Stimulated activated CD8-positive, alpha-beta memory T cell treated with anti-CD3 and anti-CD28 coated beads, Interleukin-12 subunit alpha, Interleukin-12 subunit beta, amount 100 ng/mL, for 24 hours (primary cell): ENCODE results near the gene MAP3K4.
"Not testable (repeated sequence)": the region's sequence is repeated elsewhere in the genome, so short reads cannot be mapped to it uniquely, and the experiment has no call there.

ENCODE experiments used
- DNase-seq: peaks from one replicate; pipeline ENCODE4 v3.0.0-alpha.2; 2020; ENCODE audit errors: extremely low read depth

MAP3K4 gene

GRCh38 chr6:161082215-161082614 is 90.6 kb downstream of the MAP3K4 start:
- DNase-seq, result no peak

- no peak for DNase-seq
Observed at GRCh38 chr6:161085246-161085645, 93.7 kb downstream of the MAP3K4 start.

- DNase-seq, result no peak
Observed at GRCh38 chr6:161088676-161089328, 97.2 kb downstream of the MAP3K4 start.

- DNase-seq, result no peak
Observed at GRCh38 chr6:161091151-161091550, 99.6 kb downstream of the MAP3K4 start.

GRCh38 chr6:161091972-161092701 is 100.6 kb downstream of the MAP3K4 start:
- DNase-seq, result no peak

- no peak for DNase-seq
Observed at GRCh38 chr6:161094955-161095354, 103.4 kb downstream of the MAP3K4 start.

GRCh38 chr6:161095916-161096315 is 104.3 kb downstream of the MAP3K4 start:
- DNase-seq, result no peak

GRCh38 chr6:161100072-161100471 is 108.5 kb downstream of the MAP3K4 start:
- no peak for DNase-seq

- no peak for DNase-seq
Observed at GRCh38 chr6:161101517-161101916, 109.9 kb downstream of the MAP3K4 start.

GRCh38 chr6:161103475-161103874 is 111.9 kb downstream of the MAP3K4 start:
- DNase-seq, result no peak

GRCh38 chr6:161104966-161105365 is 113.4 kb downstream of the MAP3K4 start:
- no peak for DNase-seq

- DNase-seq, result no peak
Observed at GRCh38 chr6:161105408-161105807, 113.8 kb downstream of the MAP3K4 start.

- no peak for DNase-seq
Observed at GRCh38 chr6:161107779-161108730, 116.5 kb downstream of the MAP3K4 start.

- no peak for DNase-seq
Observed at GRCh38 chr6:161108916-161109315, 117.3 kb downstream of the MAP3K4 start.

- no peak for DNase-seq
Observed at GRCh38 chr6:161109366-161109765, 117.8 kb downstream of the MAP3K4 start.

GRCh38 chr6:161110028-161110779 is 118.6 kb downstream of the MAP3K4 start:
- no peak for DNase-seq

GRCh38 chr6:161111261-161111660 is 119.7 kb downstream of the MAP3K4 start:
- DNase-seq, result no peak

- no peak for DNase-seq
Observed at GRCh38 chr6:161115468-161115867, 123.9 kb downstream of the MAP3K4 start.

- DNase-seq, result no peak
Observed at GRCh38 chr6:161116554-161116953, 125.0 kb downstream of the MAP3K4 start.

- DNase-seq, result no peak
Observed at GRCh38 chr6:161117308-161117707, 125.7 kb downstream of the MAP3K4 start.

- no peak for DNase-seq
Observed at GRCh38 chr6:161117942-161118341, 126.4 kb downstream of the MAP3K4 start.

GRCh38 chr6:161123319-161123718 is 131.8 kb downstream of the MAP3K4 start:
- DNase-seq, result not testable (repeated sequence)
